Neural cell (in vitro differentiated cells): ENCODE data around the gene KLK6. TPM values are rescaled to one million over a fixed set of nuclear protein-coding genes. Genes with fewer than 3 reads are reported as not detected.

ENCODE experiments used
- H2AFZ ChIP-seq: fragments of 200-600, 300-800 bp; sonication (generic), shearing (Covaris generic); 2 replicates; pipeline ENCODE4 v1.6.0; 2014; ENCODE audit warnings: low read depth, mild to moderate bottlenecking, antibody characterized with exemption, low read length, moderate library complexity
- H3F3A ChIP-seq: fragments of 200-600 bp; shearing (Covaris generic); 2 replicates; pipeline ENCODE4 v1.6.1; 2016; ENCODE audit warnings: mild to moderate bottlenecking, moderate library complexity, mixed read lengths, antibody characterized with exemption, low read length; ENCODE audit not compliant: insufficient read depth, poor library complexity, severe bottlenecking
- H3K27ac ChIP-seq: fragments of 200-600, 300-800 bp; sonication (generic), shearing (Covaris generic); 2 replicates; pipeline ENCODE4 v1.5.1; 2014; ENCODE audit warnings: mild to moderate bottlenecking, low read length, moderate library complexity
- H3K27me3 ChIP-seq: fragments of 300-800, 200-600 bp; sonication (generic), shearing (Covaris generic); 2 replicates; pipeline ENCODE4 v1.6.0; 2014; ENCODE audit warnings: mild to moderate bottlenecking, low read depth, low read length, moderate library complexity; ENCODE audit not compliant: insufficient read depth
- H3K36me3 ChIP-seq: fragments of 300-800, 200-600 bp; sonication (generic), shearing (Covaris generic); 2 replicates; pipeline ENCODE4 v1.5.1; 2014; ENCODE audit warnings: mild to moderate bottlenecking, antibody characterized with exemption, low read length, moderate library complexity; ENCODE audit not compliant: insufficient read depth
- H3K4me2 ChIP-seq: fragments of 300-800, 200-600 bp; sonication (generic), shearing (Covaris generic); 2 replicates; pipeline ENCODE4 v1.6.0; 2014; ENCODE audit warnings: mild to moderate bottlenecking, low read length
- H3K4me3 ChIP-seq: fragments of 300-800, 200-600 bp; sonication (generic), shearing (Covaris generic); 2 replicates; pipeline ENCODE4 v1.5.1; 2014; ENCODE audit warnings: mild to moderate bottlenecking, low read length, moderate library complexity
- H3K79me2 ChIP-seq: fragments of 200-600 bp; shearing (Covaris generic); replicated peaks from 2 replicates; pipeline ENCODE4 v1.6.0; 2014; ENCODE audit warnings: mild to moderate bottlenecking, low read length, moderate library complexity; ENCODE audit not compliant: insufficient read depth
- H3K9ac ChIP-seq: fragments of 300-800, 200-600 bp; sonication (generic), shearing (Covaris generic); 2 replicates; pipeline ENCODE4 v1.6.1; 2016; ENCODE audit warnings: mild to moderate bottlenecking, low read length, mixed read lengths
- H3K9me2 ChIP-seq: fragments of 200-600 bp; shearing (Covaris generic); 2 replicates; pipeline ENCODE4 v1.6.1; 2016; ENCODE audit warnings: mild to moderate bottlenecking, low read length, mixed read lengths; ENCODE audit not compliant: insufficient read depth
- H3K9me3 ChIP-seq: fragments of 200-600, 300-800 bp; sonication (generic), shearing (Covaris generic); 2 replicates; pipeline ENCODE4 v1.6.1; 2016; ENCODE audit warnings: mild to moderate bottlenecking, mixed run types, low read length, moderate library complexity, mixed read lengths
- H4K20me1 ChIP-seq: fragments of 200-600 bp; shearing (Covaris generic); 2 replicates; pipeline ENCODE4 v1.6.1; 2016; ENCODE audit warnings: mild to moderate bottlenecking, mixed run types; ENCODE audit not compliant: insufficient read depth
- EP300 ChIP-seq: fragments of 450-650 bp; conservative IDR thresholded peaks from 2 replicates; pipeline ENCODE4 v1.6.1; 2014; ENCODE audit warnings: antibody characterized with exemption, mild to moderate bottlenecking, moderate library complexity; ENCODE audit not compliant: poor library complexity, severe bottlenecking
- EZH2 ChIP-seq: fragments of 200-600, 300-800 bp; shearing (Covaris generic), sonication (generic); IDR thresholded peaks from 2 replicates; pipeline ENCODE4 v1.6.1; 2014; ENCODE audit warnings: antibody characterized with exemption, low read length, borderline replicate concordance, mild to moderate bottlenecking; ENCODE audit not compliant: insufficient read depth, poor library complexity, severe bottlenecking
- MXI1 ChIP-seq: fragments of 450-650 bp; conservative IDR thresholded peaks from 2 replicates; pipeline ENCODE4 v1.6.1; 2014; ENCODE audit warnings: antibody characterized with exemption, mild to moderate bottlenecking; ENCODE audit not compliant: poor library complexity, severe bottlenecking
- POLR2AphosphoS5 ChIP-seq: IDR thresholded peaks from 2 replicates; pipeline ENCODE4 v1.6.1; 2012
- RAD21 ChIP-seq: fragments of 450-650 bp; conservative IDR thresholded peaks from 2 replicates; pipeline ENCODE4 v1.6.1; 2014; ENCODE audit warnings: antibody characterized with exemption, mild to moderate bottlenecking, moderate library complexity
- SMC3 ChIP-seq: fragments of 450-650 bp; conservative IDR thresholded peaks from 2 replicates; pipeline ENCODE4 v1.6.1; 2014; ENCODE audit warnings: antibody characterized with exemption, mild to moderate bottlenecking, moderate library complexity; ENCODE audit not compliant: poor library complexity
- TAF1 ChIP-seq: IDR thresholded peaks from 2 replicates; pipeline ENCODE4 v1.6.1; 2012; ENCODE audit warnings: low read depth
- polyA plus RNA-seq: library from polyadenylated mRNA; depleted of rRNA; stranded (reverse); fragments of >200 nt; gene quantifications from 2 replicates; pipeline ENCODE4 v1.2.3, GENCODE V29; 2014
- TF ChIP-seq, protein P1 (sequence below): fragments of 450-650 bp; IDR thresholded peaks from 2 replicates; pipeline ENCODE4 v1.5.1; 2014; ENCODE audit warnings: antibody characterized with exemption, mild to moderate bottlenecking, moderate library complexity; ENCODE audit not compliant: poor library complexity, severe bottlenecking
- TF ChIP-seq, protein P2 (sequence below): IDR thresholded peaks from 2 replicates; pipeline ENCODE4 v1.6.1; 2012; ENCODE audit warnings: borderline replicate concordance

Gene KLK6
- polyA plus RNA-seq, 1 donor from 2014 or later: not detected

- peaks cover 25% of the 10 kb centered on the region for H3K27me3 ChIP-seq
- TF ChIP-seq MXI1 (no peak), EP300 (no peak), POLR2AphosphoS5 (no peak), EZH2 (no peak), RAD21 (no peak), TAF1 (no peak), SMC3 (no peak)
- TF ChIP-seq, protein P1, sequence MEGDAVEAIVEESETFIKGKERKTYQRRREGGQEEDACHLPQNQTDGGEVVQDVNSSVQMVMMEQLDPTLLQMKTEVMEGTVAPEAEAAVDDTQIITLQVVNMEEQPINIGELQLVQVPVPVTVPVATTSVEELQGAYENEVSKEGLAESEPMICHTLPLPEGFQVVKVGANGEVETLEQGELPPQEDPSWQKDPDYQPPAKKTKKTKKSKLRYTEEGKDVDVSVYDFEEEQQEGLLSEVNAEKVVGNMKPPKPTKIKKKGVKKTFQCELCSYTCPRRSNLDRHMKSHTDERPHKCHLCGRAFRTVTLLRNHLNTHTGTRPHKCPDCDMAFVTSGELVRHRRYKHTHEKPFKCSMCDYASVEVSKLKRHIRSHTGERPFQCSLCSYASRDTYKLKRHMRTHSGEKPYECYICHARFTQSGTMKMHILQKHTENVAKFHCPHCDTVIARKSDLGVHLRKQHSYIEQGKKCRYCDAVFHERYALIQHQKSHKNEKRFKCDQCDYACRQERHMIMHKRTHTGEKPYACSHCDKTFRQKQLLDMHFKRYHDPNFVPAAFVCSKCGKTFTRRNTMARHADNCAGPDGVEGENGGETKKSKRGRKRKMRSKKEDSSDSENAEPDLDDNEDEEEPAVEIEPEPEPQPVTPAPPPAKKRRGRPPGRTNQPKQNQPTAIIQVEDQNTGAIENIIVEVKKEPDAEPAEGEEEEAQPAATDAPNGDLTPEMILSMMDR: no peak
- TF ChIP-seq, protein P2, sequence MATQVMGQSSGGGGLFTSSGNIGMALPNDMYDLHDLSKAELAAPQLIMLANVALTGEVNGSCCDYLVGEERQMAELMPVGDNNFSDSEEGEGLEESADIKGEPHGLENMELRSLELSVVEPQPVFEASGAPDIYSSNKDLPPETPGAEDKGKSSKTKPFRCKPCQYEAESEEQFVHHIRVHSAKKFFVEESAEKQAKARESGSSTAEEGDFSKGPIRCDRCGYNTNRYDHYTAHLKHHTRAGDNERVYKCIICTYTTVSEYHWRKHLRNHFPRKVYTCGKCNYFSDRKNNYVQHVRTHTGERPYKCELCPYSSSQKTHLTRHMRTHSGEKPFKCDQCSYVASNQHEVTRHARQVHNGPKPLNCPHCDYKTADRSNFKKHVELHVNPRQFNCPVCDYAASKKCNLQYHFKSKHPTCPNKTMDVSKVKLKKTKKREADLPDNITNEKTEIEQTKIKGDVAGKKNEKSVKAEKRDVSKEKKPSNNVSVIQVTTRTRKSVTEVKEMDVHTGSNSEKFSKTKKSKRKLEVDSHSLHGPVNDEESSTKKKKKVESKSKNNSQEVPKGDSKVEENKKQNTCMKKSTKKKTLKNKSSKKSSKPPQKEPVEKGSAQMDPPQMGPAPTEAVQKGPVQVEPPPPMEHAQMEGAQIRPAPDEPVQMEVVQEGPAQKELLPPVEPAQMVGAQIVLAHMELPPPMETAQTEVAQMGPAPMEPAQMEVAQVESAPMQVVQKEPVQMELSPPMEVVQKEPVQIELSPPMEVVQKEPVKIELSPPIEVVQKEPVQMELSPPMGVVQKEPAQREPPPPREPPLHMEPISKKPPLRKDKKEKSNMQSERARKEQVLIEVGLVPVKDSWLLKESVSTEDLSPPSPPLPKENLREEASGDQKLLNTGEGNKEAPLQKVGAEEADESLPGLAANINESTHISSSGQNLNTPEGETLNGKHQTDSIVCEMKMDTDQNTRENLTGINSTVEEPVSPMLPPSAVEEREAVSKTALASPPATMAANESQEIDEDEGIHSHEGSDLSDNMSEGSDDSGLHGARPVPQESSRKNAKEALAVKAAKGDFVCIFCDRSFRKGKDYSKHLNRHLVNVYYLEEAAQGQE: no peak
Measured at GRCh38 chr19:51012661-51013190, 43.3 kb upstream of the KLK6 start.

GRCh38 chr19:51010066-51010795, 40.8 kb upstream of the KLK6 start:
- H3K4me3 ChIP-seq: no peak overlapping the region
- no peaks in the 10 kb centered on the region for H4K20me1 ChIP-seq
- H3K36me3 ChIP-seq: no peaks in the 10 kb centered on the region
- H3K9me3 ChIP-seq: no peaks in the 10 kb centered on the region
- no peaks in the 10 kb centered on the region for H3K9me2 ChIP-seq
- no peak overlapping the region for H3K9ac ChIP-seq
- no peaks in the 10 kb centered on the region for H3K79me2 ChIP-seq
- TF ChIP-seq MXI1: no peak
- no peak for TF ChIP-seq RAD21
- no peak for TF ChIP-seq POLR2AphosphoS5
- TF ChIP-seq, protein P2: no peak
- TF ChIP-seq, protein P1: no peak
- no peak for TF ChIP-seq SMC3
- no peak for TF ChIP-seq EZH2
- TF ChIP-seq TAF1: no peak
- TF ChIP-seq EP300: no peak
- H3F3A ChIP-seq: no peaks in the 10 kb centered on the region
- H2AFZ ChIP-seq: no peak overlapping the region
- no peak overlapping the region for H3K27ac ChIP-seq
- H3K27me3 ChIP-seq: peaks cover under 1% of the 10 kb centered on the region
- no peak overlapping the region for H3K4me2 ChIP-seq

More at GRCh38 chr19:51012661-51013190, 43.3 kb upstream of the KLK6 start:
- H3K79me2 ChIP-seq: no peaks in the 10 kb centered on the region
- no peaks in the 10 kb centered on the region for H3K36me3 ChIP-seq
- no peak overlapping the region for H3K4me3 ChIP-seq
- no peaks in the 10 kb centered on the region for H3F3A ChIP-seq
- no peak overlapping the region for H3K27ac ChIP-seq
- H2AFZ ChIP-seq: no peak overlapping the region
- H3K4me2 ChIP-seq: no peak overlapping the region
- no peaks in the 10 kb centered on the region for H4K20me1 ChIP-seq
- no peaks in the 10 kb centered on the region for H3K9me2 ChIP-seq
- H3K9ac ChIP-seq: no peak overlapping the region
- H3K9me3 ChIP-seq: no peaks in the 10 kb centered on the region
